T-helper 1 cell treated with Interleukin-12 subunit alpha and Interleukin-12 subunit beta and Interleukin-4 antibody, amounts not matched to agents 30 μg/mL and 1 μg/mL, for 36 hours (primary cell): ENCODE data around the gene ZSCAN20.
"Not testable (repeated sequence)": the region's sequence is repeated elsewhere in the genome, so short reads cannot be mapped to it uniquely, and the experiment has no call there.

ENCODE experiments used
- H3K27ac Mint-ChIP-seq: one replicate; pipeline ENCODE4 v1.8.0; 2021; ENCODE audit warnings: mild to moderate bottlenecking, mixed read lengths
- H3K27me3 Mint-ChIP-seq: one replicate; pipeline ENCODE4 v1.8.0; 2021; ENCODE audit warnings: low read depth, mixed read lengths
- H3K36me3 Mint-ChIP-seq: one replicate; pipeline ENCODE4 v1.8.0; 2021; ENCODE audit warnings: low read depth, mixed read lengths
- H3K4me1 Mint-ChIP-seq: one replicate; pipeline ENCODE4 v1.8.0; 2021; ENCODE audit warnings: low read depth, mixed read lengths
- H3K4me3 Mint-ChIP-seq: one replicate; pipeline ENCODE4 v1.8.0; 2021; ENCODE audit warnings: mild to moderate bottlenecking, moderate library complexity, mixed read lengths
- H3K9me3 Mint-ChIP-seq: one replicate; pipeline ENCODE4 v1.8.0; 2021; ENCODE audit warnings: mixed read lengths

Gene ZSCAN20

GRCh38 chr1:33488624-33489023 is 16.2 kb downstream of the ZSCAN20 start:
- peaks cover 46% of the 10 kb centered on the region for H3K36me3 Mint-ChIP-seq
- H3K9me3 Mint-ChIP-seq = peaks cover 42% of the 10 kb centered on the region
- no peaks in the 10 kb centered on the region for H3K4me1 Mint-ChIP-seq
- no peak overlapping the region for H3K4me3 Mint-ChIP-seq
- H3K27me3 Mint-ChIP-seq = no peaks in the 10 kb centered on the region
- H3K27ac Mint-ChIP-seq = no peak overlapping the region

GRCh38 chr1:33494929-33495328 is 22.5 kb downstream of the ZSCAN20 start:
- no peak overlapping the region for H3K4me3 Mint-ChIP-seq

GRCh38 chr1:33497410-33497809 is 25.0 kb downstream of the ZSCAN20 start:
- Mint-ChIP-seq H3K9me3 (peaks cover 59% of the 10 kb centered on the region), H3K36me3 (peaks cover 28% of the 10 kb centered on the region)

More at GRCh38 chr1:33494929-33495328, 22.5 kb downstream of the ZSCAN20 start:
- Mint-ChIP-seq H3K9me3 (peaks cover 71% of the 10 kb centered on the region), H3K36me3 (peaks cover 42% of the 10 kb centered on the region), H3K27ac (no peak overlapping the region), H3K4me1 (no peaks in the 10 kb centered on the region), H3K27me3 (no peaks in the 10 kb centered on the region)

GRCh38 chr1:33500547-33500946 is 28.1 kb downstream of the ZSCAN20 start:
- no peaks in the 10 kb centered on the region for H3K27me3 Mint-ChIP-seq
- no peaks in the 10 kb centered on the region for H3K4me1 Mint-ChIP-seq
- H3K36me3 Mint-ChIP-seq = peaks cover 4% of the 10 kb centered on the region
- H3K4me3 Mint-ChIP-seq = no peak overlapping the region
- no peak overlapping the region for H3K27ac Mint-ChIP-seq
- H3K9me3 Mint-ChIP-seq = peaks cover 31% of the 10 kb centered on the region

More at GRCh38 chr1:33497410-33497809, 25.0 kb downstream of the ZSCAN20 start:
- no peak overlapping the region for H3K4me3 Mint-ChIP-seq
- no peaks in the 10 kb centered on the region for H3K27me3 Mint-ChIP-seq
- no peak overlapping the region for H3K27ac Mint-ChIP-seq
- H3K4me1 Mint-ChIP-seq = no peaks in the 10 kb centered on the region

- no peak overlapping the region for H3K4me3 Mint-ChIP-seq
- H3K9me3 Mint-ChIP-seq = peaks cover 24% of the 10 kb centered on the region
- H3K36me3 Mint-ChIP-seq = peaks cover 2% of the 10 kb centered on the region
- H3K27me3 Mint-ChIP-seq = no peaks in the 10 kb centered on the region
- H3K27ac Mint-ChIP-seq = no peak overlapping the region
- no peaks in the 10 kb centered on the region for H3K4me1 Mint-ChIP-seq
Observed at GRCh38 chr1:33501309-33501708, 28.9 kb downstream of the ZSCAN20 start.

GRCh38 chr1:33501774-33502173 is 29.3 kb downstream of the ZSCAN20 start:
- no peak overlapping the region for H3K4me3 Mint-ChIP-seq

GRCh38 chr1:33502726-33503125 is 30.3 kb downstream of the ZSCAN20 start:
- peaks cover under 1% of the 10 kb centered on the region for H3K27me3 Mint-ChIP-seq
- H3K4me1 Mint-ChIP-seq = no peaks in the 10 kb centered on the region
- H3K27ac Mint-ChIP-seq = no peak overlapping the region
- no peaks in the 10 kb centered on the region for H3K36me3 Mint-ChIP-seq
- no peak overlapping the region for H3K4me3 Mint-ChIP-seq
- H3K9me3 Mint-ChIP-seq = peaks cover 10% of the 10 kb centered on the region

More at GRCh38 chr1:33501774-33502173, 29.3 kb downstream of the ZSCAN20 start:
- Mint-ChIP-seq H3K9me3 (peaks cover 19% of the 10 kb centered on the region), H3K27ac (no peak overlapping the region), H3K27me3 (no peaks in the 10 kb centered on the region), H3K36me3 (no peaks in the 10 kb centered on the region), H3K4me1 (no peaks in the 10 kb centered on the region)

- no peak overlapping the region for H3K27ac Mint-ChIP-seq
- H3K4me3 Mint-ChIP-seq = no peak overlapping the region
- H3K9me3 Mint-ChIP-seq = peaks cover 4% of the 10 kb centered on the region
- no peaks in the 10 kb centered on the region for H3K4me1 Mint-ChIP-seq
- H3K27me3 Mint-ChIP-seq = peaks cover 6% of the 10 kb centered on the region
- H3K36me3 Mint-ChIP-seq = no peaks in the 10 kb centered on the region
Observed at GRCh38 chr1:33503506-33503905, 31.1 kb downstream of the ZSCAN20 start.

- no peaks in the 10 kb centered on the region for H3K4me1 Mint-ChIP-seq
- H3K36me3 Mint-ChIP-seq = no peaks in the 10 kb centered on the region
- no peak overlapping the region for H3K4me3 Mint-ChIP-seq
- H3K27me3 Mint-ChIP-seq = peaks cover 6% of the 10 kb centered on the region
- H3K27ac Mint-ChIP-seq = no peak overlapping the region
- no peaks in the 10 kb centered on the region for H3K9me3 Mint-ChIP-seq
Observed at GRCh38 chr1:33507661-33508060, 35.2 kb downstream of the ZSCAN20 start.

- no peaks in the 10 kb centered on the region for H3K4me1 Mint-ChIP-seq
- H3K27ac Mint-ChIP-seq = no peak overlapping the region
- H3K9me3 Mint-ChIP-seq = no peaks in the 10 kb centered on the region
- peaks cover 7% of the 10 kb centered on the region for H3K27me3 Mint-ChIP-seq
- H3K36me3 Mint-ChIP-seq = no peaks in the 10 kb centered on the region
- no peak overlapping the region for H3K4me3 Mint-ChIP-seq
Observed at GRCh38 chr1:33508151-33508550, 35.7 kb downstream of the ZSCAN20 start.

GRCh38 chr1:33509276-33509675 is 36.8 kb downstream of the ZSCAN20 start:
- not testable (repeated sequence) for H3K27ac Mint-ChIP-seq, H3K9me3 Mint-ChIP-seq

GRCh38 chr1:33512226-33513011 is 40.0 kb downstream of the ZSCAN20 start:
- Mint-ChIP-seq H3K4me3 (no peak overlapping the region), H3K4me1 (no peaks in the 10 kb centered on the region), H3K36me3 (no peaks in the 10 kb centered on the region), H3K9me3 (no peaks in the 10 kb centered on the region), H3K27me3 (peaks cover 11% of the 10 kb centered on the region), H3K27ac (no peak overlapping the region)

More at GRCh38 chr1:33509276-33509675, 36.8 kb downstream of the ZSCAN20 start:
- H3K4me1 Mint-ChIP-seq, H3K4me3 Mint-ChIP-seq, H3K36me3 Mint-ChIP-seq: not testable (repeated sequence)
- H3K27me3 Mint-ChIP-seq = peaks cover 11% of the 10 kb centered on the region

GRCh38 chr1:33515112-33515511 is 42.7 kb downstream of the ZSCAN20 start:
- Mint-ChIP-seq H3K4me3 (no peak overlapping the region), H3K4me1 (no peaks in the 10 kb centered on the region), H3K27ac (no peak overlapping the region), H3K9me3 (no peaks in the 10 kb centered on the region), H3K36me3 (no peaks in the 10 kb centered on the region), H3K27me3 (peaks cover 5% of the 10 kb centered on the region)

- no peaks in the 10 kb centered on the region for H3K36me3 Mint-ChIP-seq
- no peak overlapping the region for H3K27ac Mint-ChIP-seq
- peaks cover 5% of the 10 kb centered on the region for H3K27me3 Mint-ChIP-seq
- H3K4me1 Mint-ChIP-seq = no peaks in the 10 kb centered on the region
- H3K4me3 Mint-ChIP-seq = no peak overlapping the region
- no peaks in the 10 kb centered on the region for H3K9me3 Mint-ChIP-seq
Observed at GRCh38 chr1:33515607-33516006, 43.2 kb downstream of the ZSCAN20 start.

GRCh38 chr1:33516428-33516827 is 44.0 kb downstream of the ZSCAN20 start:
- H3K4me1 Mint-ChIP-seq = no peaks in the 10 kb centered on the region
- no peak overlapping the region for H3K4me3 Mint-ChIP-seq
- H3K9me3 Mint-ChIP-seq = no peaks in the 10 kb centered on the region
- no peaks in the 10 kb centered on the region for H3K36me3 Mint-ChIP-seq
- no peak overlapping the region for H3K27ac Mint-ChIP-seq
- H3K27me3 Mint-ChIP-seq = peaks cover 5% of the 10 kb centered on the region
